GM12878 (cell line): Measurements from ENCODE around the gene PNMT. TPM values are rescaled to one million over a fixed set of nuclear protein-coding genes. Genes with fewer than 3 reads are reported as not detected.

Experiments used
- BCL3 ChIP-seq: IDR thresholded peaks from 2 replicates; pipeline ENCODE4 v1.6.1; 2011; ENCODE audit warnings: borderline replicate concordance, low read depth, mild to moderate bottlenecking, moderate library complexity, low read length; ENCODE audit not compliant: insufficient read depth, poor library complexity, severe bottlenecking
- EGR1 ChIP-seq, 2 experiments: IDR thresholded peaks; 1 replicate in 1 of 2; 2 replicates in 1 of 2; pipeline ENCODE4 v1.6.1; 2011 to 2012; ENCODE audit warnings: low read depth in 2 of 2, low read length in 2 of 2, borderline replicate concordance in 1 of 2, mild to moderate bottlenecking in 1 of 2, moderate library complexity in 1 of 2
- EP300 ChIP-seq, 2 experiments: fragments of 150-350 bp in 1 of 2; IDR thresholded peaks; 2 replicates each; pipeline ENCODE4 v1.6.1; 2011 to 2012; ENCODE audit warnings: low read depth in 2 of 2, low read length in 2 of 2, borderline replicate concordance in 1 of 2, improper control_type of control experiment in 1 of 2, inconsistent platforms in 1 of 2; ENCODE audit not compliant: control insufficient read depth in 1 of 2
- FOXK2 ChIP-seq: fragments of 450-650 bp; IDR thresholded peaks from 2 replicates; pipeline ENCODE4 v1.6.1; 2017; ENCODE audit warnings: mild to moderate bottlenecking, moderate library complexity
- KLF5 ChIP-seq: fragments of 450-650 bp; IDR thresholded peaks from 2 replicates; pipeline ENCODE4 v1.6.1; 2014; ENCODE audit warnings: mild to moderate bottlenecking; ENCODE audit not compliant: partially characterized antibody
- LARP7 ChIP-seq: fragments of 450-650 bp; IDR thresholded peaks from 2 replicates; pipeline ENCODE4 v1.6.1; 2017; ENCODE audit warnings: mild to moderate bottlenecking
- MEF2B ChIP-seq: fragments of 450-650 bp; IDR thresholded peaks from 2 replicates; pipeline ENCODE4 v1.6.1; 2018; ENCODE audit warnings: mild to moderate bottlenecking, moderate library complexity; ENCODE audit not compliant: partially characterized antibody, poor library complexity, severe bottlenecking
- MLLT1 ChIP-seq: fragments of 450-650 bp; IDR thresholded peaks from 2 replicates; pipeline ENCODE4 v1.6.1; 2016; ENCODE audit warnings: mild to moderate bottlenecking
- NFYA ChIP-seq: IDR thresholded peaks from 2 replicates; pipeline ENCODE4 v1.6.1; 2011; ENCODE audit warnings: low read depth, mild to moderate bottlenecking, low read length, improper control_type of control experiment, borderline replicate concordance
- TBL1XR1 ChIP-seq: IDR thresholded peaks from 2 replicates; pipeline ENCODE4 v1.6.1; 2012; ENCODE audit warnings: low read depth, low read length, improper control_type of control experiment
- TCF3 ChIP-seq: IDR thresholded peaks from 2 replicates; pipeline ENCODE4 v1.6.1; 2012; ENCODE audit warnings: low read depth, mild to moderate bottlenecking, low read length, borderline replicate concordance; ENCODE audit not compliant: insufficient read depth
- ZZZ3 ChIP-seq: IDR thresholded peaks from 2 replicates; pipeline ENCODE4 v1.6.1; 2011; ENCODE audit warnings: low read depth; ENCODE audit not compliant: control insufficient read depth, insufficient read length
- polyA plus RNA-seq, 11 experiments: library from polyadenylated mRNA; depleted of rRNA in 4 of 11; unstranded in 6 of 11; stranded (reverse) in 5 of 11; fragments of >200 nt; fragmentation: Nextera tagmentation in 4 of 11; fragmentation: Illumina TruSeq in 1 of 11; extraction: Ambion mirVana in 4 of 11; extraction: Trizol in 1 of 11; gene quantifications; 1 replicate in 1 of 11; 2 replicates in 10 of 11; pipeline versions ENCODE4 v1.2.1 to v1.2.3, GENCODE V29; 2011 to 2016; ENCODE audit warnings: inconsistent platforms in 2 of 11, missing spikeins in 2 of 11, low read depth in 1 of 11
- total RNA-seq, 4 experiments: library from RNA; depleted of rRNA in 3 of 4; stranded (reverse); fragments of >200 nt in 3 of 4; fragmentation: Illumina TruSeq in 1 of 4; extraction: Trizol in 1 of 4; gene quantifications; 2 replicates each; pipeline versions ENCODE4 v1.2.1 to v1.2.3, GENCODE V29; 2013 to 2021
- TF ChIP-seq, protein P1 (sequence below): fragments of 450-650 bp; IDR thresholded peaks from 2 replicates; pipeline ENCODE4 v1.6.1; 2017; ENCODE audit warnings: low read depth, mild to moderate bottlenecking, moderate library complexity

The PNMT gene
- total and polyA plus RNA-seq, 10 of the 15 experiments (the other 5 are each of a cell fraction or from before 2014, with no cell fraction given): not detected

DNA sequence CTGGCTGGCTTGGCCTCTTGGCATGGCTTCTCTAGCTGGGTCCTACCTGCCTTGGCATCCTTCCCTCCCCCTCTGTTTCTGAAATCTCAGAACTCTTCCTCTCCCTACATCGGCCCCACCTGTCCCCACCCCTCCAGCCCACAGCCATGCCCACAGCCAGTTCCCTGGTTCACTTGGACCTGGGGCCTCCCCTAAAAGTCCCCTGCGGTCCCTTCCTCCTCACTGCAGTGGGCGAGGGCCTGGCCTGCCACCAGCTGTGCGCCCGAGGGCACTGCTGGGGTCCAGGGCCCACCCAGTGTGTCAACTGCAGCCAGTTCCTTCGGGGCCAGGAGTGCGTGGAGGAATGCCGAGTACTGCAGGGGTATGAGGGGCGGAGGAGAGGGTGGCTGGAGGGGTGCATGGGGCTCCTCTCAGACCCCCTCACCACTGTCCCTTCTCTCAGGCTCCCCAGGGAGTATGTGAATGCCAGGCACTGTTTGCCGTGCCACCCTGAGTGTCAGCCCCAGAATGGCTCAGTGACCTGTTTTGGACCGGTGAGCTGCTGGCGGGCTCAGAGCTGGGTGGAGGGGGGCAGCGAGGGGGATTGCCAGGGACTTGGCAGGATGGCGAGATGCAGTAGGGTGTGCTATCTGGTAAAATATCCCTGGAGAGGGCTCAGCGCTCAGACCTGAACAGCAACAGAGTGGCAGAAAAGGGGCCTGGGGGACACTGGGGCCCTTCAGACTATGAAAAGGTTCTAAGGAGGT lies 48.0 kb downstream of the PNMT start (continued):
- no peak for TF ChIP-seq MLLT1
- TF ChIP-seq FOXK2: no peak
- no peak for TF ChIP-seq EP300 (IDR thresholded peaks at IDR 0.05; ENCODE audit: borderline replicate concordance in 1 of 2, control insufficient read depth in 1 of 2, low read depth in 2 of 2, low read length in 2 of 2)
- no peak for TF ChIP-seq KLF5
- TF ChIP-seq ZZZ3: no peak
- TF ChIP-seq TBL1XR1: no peak
- no peak for TF ChIP-seq LARP7
- TF ChIP-seq BCL3: no peak
- TF ChIP-seq, protein P1, sequence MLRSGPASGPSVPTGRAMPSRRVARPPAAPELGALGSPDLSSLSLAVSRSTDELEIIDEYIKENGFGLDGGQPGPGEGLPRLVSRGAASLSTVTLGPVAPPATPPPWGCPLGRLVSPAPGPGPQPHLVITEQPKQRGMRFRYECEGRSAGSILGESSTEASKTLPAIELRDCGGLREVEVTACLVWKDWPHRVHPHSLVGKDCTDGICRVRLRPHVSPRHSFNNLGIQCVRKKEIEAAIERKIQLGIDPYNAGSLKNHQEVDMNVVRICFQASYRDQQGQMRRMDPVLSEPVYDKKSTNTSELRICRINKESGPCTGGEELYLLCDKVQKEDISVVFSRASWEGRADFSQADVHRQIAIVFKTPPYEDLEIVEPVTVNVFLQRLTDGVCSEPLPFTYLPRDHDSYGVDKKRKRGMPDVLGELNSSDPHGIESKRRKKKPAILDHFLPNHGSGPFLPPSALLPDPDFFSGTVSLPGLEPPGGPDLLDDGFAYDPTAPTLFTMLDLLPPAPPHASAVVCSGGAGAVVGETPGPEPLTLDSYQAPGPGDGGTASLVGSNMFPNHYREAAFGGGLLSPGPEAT: no peak
- no peak for TF ChIP-seq EGR1 (IDR thresholded peaks at IDR 0.05; ENCODE audit: borderline replicate concordance in 1 of 2, low read depth in 2 of 2, low read length in 2 of 2)
- TF ChIP-seq NFYA: no peak
- TF ChIP-seq MEF2B: no peak
- no peak for TF ChIP-seq TCF3
